SIG-M5 (cell line): ENCODE data around the gene TIMM21.

ENCODE experiments used
- DNase-seq: peaks from one replicate; lab custom pipeline; 2025; lab: John Stamatoyannopoulos, UW

Gene TIMM21

GRCh38 chr18:74147491-74147778 is 888 bp upstream of the TIMM21 start:
- no peak for DNase-seq

- no peak for DNase-seq
These were observed 284 bp downstream of the TIMM21 start for GRCh38 chr18:74148543-74149070.

- no peak for DNase-seq
These were observed 1.6 kb downstream of the TIMM21 start for GRCh38 chr18:74149878-74150277.

GRCh38 chr18:74152270-74152669 is 3.9 kb downstream of the TIMM21 start:
- DNase-seq, result no peak

GRCh38 chr18:74152857-74153256 is 4.5 kb downstream of the TIMM21 start:
- DNase-seq, result no peak

GRCh38 chr18:74153377-74153776 is 5.1 kb downstream of the TIMM21 start:
- DNase-seq, result no peak

- no peak for DNase-seq
These were observed 5.5 kb downstream of the TIMM21 start for GRCh38 chr18:74153793-74154192.

- DNase-seq, result no peak
These were observed 6.4 kb downstream of the TIMM21 start for GRCh38 chr18:74154716-74155115.

- no peak for DNase-seq
These were observed 7.0 kb downstream of the TIMM21 start for GRCh38 chr18:74155276-74155675.

GRCh38 chr18:74163019-74163660 is 14.8 kb downstream of the TIMM21 start:
- no peak for DNase-seq

- DNase-seq, result no peak
These were observed 18.1 kb downstream of the TIMM21 start for GRCh38 chr18:74166386-74166785.

- DNase-seq, result no peak
These were observed 23.7 kb downstream of the TIMM21 start for GRCh38 chr18:74171910-74172606.

- DNase-seq, result no peak
These were observed 24.5 kb downstream of the TIMM21 start for GRCh38 chr18:74172697-74173433.

- no peak for DNase-seq
These were observed 25.1 kb downstream of the TIMM21 start for GRCh38 chr18:74173434-74173750.

- DNase-seq, result no peak
These were observed 27.3 kb downstream of the TIMM21 start for GRCh38 chr18:74175658-74176057.

GRCh38 chr18:74178884-74179283 is 30.6 kb downstream of the TIMM21 start:
- DNase-seq, result no peak

- no peak for DNase-seq
These were observed 31.4 kb downstream of the TIMM21 start for GRCh38 chr18:74179623-74180199.

GRCh38 chr18:74182335-74182734 is 34.0 kb downstream of the TIMM21 start:
- DNase-seq, result no peak

- no peak for DNase-seq
These were observed 34.8 kb downstream of the TIMM21 start for GRCh38 chr18:74183130-74183529.

GRCh38 chr18:74184875-74185274 is 36.6 kb downstream of the TIMM21 start:
- no peak for DNase-seq

GRCh38 chr18:74185860-74186259 is 37.5 kb downstream of the TIMM21 start:
- DNase-seq, result no peak

GRCh38 chr18:74186661-74187060 is 38.3 kb downstream of the TIMM21 start:
- no peak for DNase-seq

GRCh38 chr18:74190086-74190485 is 41.8 kb downstream of the TIMM21 start:
- no peak for DNase-seq
